Myocyte (in vitro differentiated cells): ENCODE measurements around the gene PVALB. TPM values are rescaled to one million over a fixed set of nuclear protein-coding genes. Genes with fewer than 3 reads are reported as not detected.

ENCODE experiments used
- DNase-seq: peaks from one replicate; pipeline ENCODE4 v3.0.0-alpha.2; 2012; ENCODE audit warnings: low read depth
- total RNA-seq: library from RNA; depleted of rRNA; stranded (reverse); fragments of >200 nt; gene quantifications from 2 replicates; pipeline ENCODE4 v1.2.3, GENCODE V29; 2014

PVALB gene
- total RNA-seq, 1 donor from 2014 or later, result 3.3 TPM

GRCh38 chr22:36775586-36775963, 41.3 kb downstream of the PVALB start:
- DNase-seq, result no peak

GRCh38 chr22:36773935-36774334, 42.9 kb downstream of the PVALB start:
- peak; percentile 51 for DNase-seq

GRCh38 chr22:36772451-36772850, 44.4 kb downstream of the PVALB start:
- DNase-seq, result no peak

GRCh38 chr22:36771356-36772063, 45.3 kb downstream of the PVALB start:
- no peak for DNase-seq

- no peak for DNase-seq
Observed at GRCh38 chr22:36770513-36771231, 46.2 kb downstream of the PVALB start.

GRCh38 chr22:36769541-36770512, 47.0 kb downstream of the PVALB start:
- DNase-seq, result no peak

GRCh38 chr22:36768616-36769015, 48.2 kb downstream of the PVALB start:
- DNase-seq, result no peak

GRCh38 chr22:36768141-36768540, 48.7 kb downstream of the PVALB start:
- no peak for DNase-seq

GRCh38 chr22:36767035-36767775, 49.6 kb downstream of the PVALB start:
- DNase-seq, result no peak

- DNase-seq, result no peak
Observed at GRCh38 chr22:36765943-36766450, 50.8 kb downstream of the PVALB start.

GRCh38 chr22:36765131-36765942, 51.5 kb downstream of the PVALB start:
- no peak for DNase-seq

GRCh38 chr22:36764641-36765040, 52.2 kb downstream of the PVALB start:
- DNase-seq, result no peak

GRCh38 chr22:36764060-36764459, 52.8 kb downstream of the PVALB start:
- no peak for DNase-seq

GRCh38 chr22:36763576-36763975, 53.3 kb downstream of the PVALB start:
- DNase-seq, result no peak

GRCh38 chr22:36762687-36763260, 54.1 kb downstream of the PVALB start:
- DNase-seq, result no peak

GRCh38 chr22:36761553-36762240, 55.1 kb downstream of the PVALB start:
- no peak for DNase-seq

GRCh38 chr22:36760786-36761185, 56.0 kb downstream of the PVALB start:
- DNase-seq, result no peak

GRCh38 chr22:36759481-36760159, 57.2 kb downstream of the PVALB start:
- DNase-seq, result no peak
